Ishikawa (cell line): ENCODE data around the gene CERS6.

ENCODE experiments used
- EGR1 ChIP-seq: IDR thresholded peaks from 2 replicates; pipeline ENCODE4 v1.6.1; 2012
- NFIC ChIP-seq: IDR thresholded peaks from 2 replicates; pipeline ENCODE4 v1.6.1; 2012
- TAF1 ChIP-seq: IDR thresholded peaks from 2 replicates; pipeline ENCODE4 v1.6.1; 2012; ENCODE audit warnings: low read depth, mild to moderate bottlenecking
- TF ChIP-seq, protein P1 (sequence below): IDR thresholded peaks from 2 replicates; pipeline ENCODE4 v1.6.1; 2012

DNA sequence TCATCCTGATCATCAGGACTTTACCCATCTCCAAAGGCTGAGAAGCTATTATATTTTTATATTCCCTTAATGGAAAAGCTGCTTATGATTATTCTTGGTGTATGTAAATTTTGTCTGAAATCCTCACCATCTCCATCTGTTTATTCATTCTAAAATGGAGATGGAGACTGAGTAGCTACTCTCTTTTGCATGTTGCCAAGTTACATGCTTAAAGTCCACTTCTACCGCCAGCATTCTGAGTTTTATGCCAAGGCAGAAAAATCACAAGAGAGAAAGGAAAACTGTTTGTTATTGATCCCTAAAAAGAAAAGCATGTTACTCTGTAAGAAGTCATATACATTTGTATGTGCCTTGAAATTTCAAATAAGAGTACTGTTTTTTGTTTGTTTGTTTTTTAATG lies 252.0 kb downstream of the CERS6 start:
- TF ChIP-seq EGR1 (no peak), NFIC (no peak), TAF1 (no peak)
- TF ChIP-seq, protein P1, sequence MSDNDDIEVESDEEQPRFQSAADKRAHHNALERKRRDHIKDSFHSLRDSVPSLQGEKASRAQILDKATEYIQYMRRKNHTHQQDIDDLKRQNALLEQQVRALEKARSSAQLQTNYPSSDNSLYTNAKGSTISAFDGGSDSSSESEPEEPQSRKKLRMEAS: no peak
